Activated CD4-positive, alpha-beta T cell treated with anti-CD3 and anti-CD28 coated beads for 24 hours (primary cell): ENCODE data around the gene IGF1R.
A peak's percentile ranks its signal among the peaks of the same experiment; 100 is the strongest.

ENCODE experiments used
- DNase-seq, 2 donors: peaks; one replicate each; pipeline ENCODE4 v3.0.0-alpha.2; 2020; ENCODE audit warnings: low read depth in 2 of 2

IGF1R gene

GRCh38 chr15:98775498-98776230 is 127.3 kb downstream of the IGF1R start:
- no peak for DNase-seq

GRCh38 chr15:98776607-98777281 is 128.4 kb downstream of the IGF1R start:
- DNase-seq = no peak

- DNase-seq = no peak
These were observed 129.1 kb downstream of the IGF1R start for GRCh38 chr15:98777426-98777825.

GRCh38 chr15:98778263-98778959 is 130.1 kb downstream of the IGF1R start:
- no peak for DNase-seq

GRCh38 chr15:98778960-98779359 is 130.6 kb downstream of the IGF1R start:
- DNase-seq = no peak

- DNase-seq = peak; percentile 60 to 68
These were observed 131.2 kb downstream of the IGF1R start for GRCh38 chr15:98779463-98780071.

- DNase-seq = no peak
These were observed 133.5 kb downstream of the IGF1R start for GRCh38 chr15:98781838-98782237.

GRCh38 chr15:98782801-98783200 is 134.5 kb downstream of the IGF1R start:
- no peak for DNase-seq

- DNase-seq = no peak
These were observed 137.1 kb downstream of the IGF1R start for GRCh38 chr15:98785431-98785806.

- no peak for DNase-seq
These were observed 137.7 kb downstream of the IGF1R start for GRCh38 chr15:98785807-98786621.

- DNase-seq = no peak
These were observed 138.4 kb downstream of the IGF1R start for GRCh38 chr15:98786717-98787116.

GRCh38 chr15:98787194-98787593 is 138.9 kb downstream of the IGF1R start:
- DNase-seq = no peak

- DNase-seq = no peak
These were observed 139.8 kb downstream of the IGF1R start for GRCh38 chr15:98787936-98788757.

- no peak for DNase-seq
These were observed 140.7 kb downstream of the IGF1R start for GRCh38 chr15:98789020-98789419.

- DNase-seq = no peak
These were observed 141.9 kb downstream of the IGF1R start for GRCh38 chr15:98790270-98790669.

GRCh38 chr15:98791046-98791701 is 142.8 kb downstream of the IGF1R start:
- DNase-seq = no peak

GRCh38 chr15:98792117-98792516 is 143.8 kb downstream of the IGF1R start:
- DNase-seq = no peak

- DNase-seq = no peak
These were observed 145.9 kb downstream of the IGF1R start for GRCh38 chr15:98794211-98794610.

- DNase-seq = no peak
These were observed 146.4 kb downstream of the IGF1R start for GRCh38 chr15:98794748-98795147.

GRCh38 chr15:98795980-98796379 is 147.6 kb downstream of the IGF1R start:
- no peak for DNase-seq
